ENCODE data around the gene MYH11. TPM values are rescaled to one million over a fixed set of nuclear protein-coding genes. Genes with fewer than 3 reads are reported as not detected.

The MYH11 gene
- polyA plus RNA-seq, 1 donor (not counting 4 experiments of a cell fraction or from before 2014, with no cell fraction given), result not detected

DNA sequence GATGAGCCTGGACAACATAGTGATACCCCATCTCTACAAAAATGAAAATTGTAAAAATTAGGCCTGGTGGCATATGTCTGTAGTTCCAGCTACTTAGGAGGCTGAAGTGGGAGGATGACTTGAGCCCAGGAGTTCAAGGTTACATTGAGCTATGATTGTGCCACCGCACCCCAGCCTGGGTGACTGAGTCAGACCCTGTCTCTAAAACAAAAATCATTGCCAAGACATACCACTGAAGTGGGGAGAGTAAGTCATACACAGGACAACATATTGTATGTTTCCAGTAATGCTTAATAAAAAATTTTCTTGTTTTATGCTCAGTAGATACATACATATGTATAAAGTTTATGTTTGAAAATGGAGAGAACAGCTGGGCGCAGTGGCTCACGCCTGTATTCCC is 167.5 kb downstream of the MYH11 start:
- no peak overlapping the region for H3K27ac ChIP-seq (ENCODE audit: control insufficient read depth, insufficient read depth, low read length)
- no peak for DNase-seq (ENCODE audit: low read depth, low spot score)
- dilution Hi-C loops (cut with MboI; ENCODE audit: extremely low pct_ligation_motif_present, low sequenced_read_pairs), result no loop called here
- FAIRE-seq, result no peak
- H3K4me3 ChIP-seq (ENCODE audit: control insufficient read depth in 2 of 3, extremely low read depth in 1 of 3, insufficient read depth in 2 of 3, low read depth in 1 of 3, low read length in 3 of 3), result no peak overlapping the region
- H3K4me2 ChIP-seq (ENCODE audit: control insufficient read depth, extremely low read depth, insufficient read depth, low read depth, low read length), result no peak overlapping the region
- H3K4me1 ChIP-seq (ENCODE audit: control insufficient read depth, extremely low read depth, insufficient read depth, low read length), result no peaks in the 10 kb centered on the region
- H3K9me1 ChIP-seq (ENCODE audit: control insufficient read depth, extremely low read depth, insufficient read depth, low read length), result no peaks in the 10 kb centered on the region
- H3K9me3 ChIP-seq (ENCODE audit: control insufficient read depth, low read depth, low read length), result no peaks in the 10 kb centered on the region
- no peak overlapping the region for H2AFZ ChIP-seq (ENCODE audit: control insufficient read depth, low read length)
- H3K27me3 ChIP-seq (ENCODE audit: control insufficient read depth, extremely low read depth, insufficient read depth, low read length), result no peaks in the 10 kb centered on the region
- peaks cover 45 to 56% of the 10 kb centered on the region in 2 experiments for H3K36me3 ChIP-seq (ENCODE audit: control insufficient read depth in 2 of 2, extremely low read depth in 1 of 2, insufficient read depth in 2 of 2, low read length in 2 of 2)
- peaks cover 12% of the 10 kb centered on the region for H3K79me2 ChIP-seq (ENCODE audit: control insufficient read depth, insufficient read depth, low read length)
- no peak overlapping the region for H3K9ac ChIP-seq (ENCODE audit: control insufficient read depth, extremely low read depth, insufficient read depth, low read length)
- no peaks in the 10 kb centered on the region for H4K20me1 ChIP-seq (ENCODE audit: control insufficient read depth, extremely low read depth, insufficient read depth, low read length)
- no peak for TF ChIP-seq EZH2 (IDR thresholded peaks at IDR 0.05; ENCODE audit: low read length)
- TF ChIP-seq, protein P1, sequence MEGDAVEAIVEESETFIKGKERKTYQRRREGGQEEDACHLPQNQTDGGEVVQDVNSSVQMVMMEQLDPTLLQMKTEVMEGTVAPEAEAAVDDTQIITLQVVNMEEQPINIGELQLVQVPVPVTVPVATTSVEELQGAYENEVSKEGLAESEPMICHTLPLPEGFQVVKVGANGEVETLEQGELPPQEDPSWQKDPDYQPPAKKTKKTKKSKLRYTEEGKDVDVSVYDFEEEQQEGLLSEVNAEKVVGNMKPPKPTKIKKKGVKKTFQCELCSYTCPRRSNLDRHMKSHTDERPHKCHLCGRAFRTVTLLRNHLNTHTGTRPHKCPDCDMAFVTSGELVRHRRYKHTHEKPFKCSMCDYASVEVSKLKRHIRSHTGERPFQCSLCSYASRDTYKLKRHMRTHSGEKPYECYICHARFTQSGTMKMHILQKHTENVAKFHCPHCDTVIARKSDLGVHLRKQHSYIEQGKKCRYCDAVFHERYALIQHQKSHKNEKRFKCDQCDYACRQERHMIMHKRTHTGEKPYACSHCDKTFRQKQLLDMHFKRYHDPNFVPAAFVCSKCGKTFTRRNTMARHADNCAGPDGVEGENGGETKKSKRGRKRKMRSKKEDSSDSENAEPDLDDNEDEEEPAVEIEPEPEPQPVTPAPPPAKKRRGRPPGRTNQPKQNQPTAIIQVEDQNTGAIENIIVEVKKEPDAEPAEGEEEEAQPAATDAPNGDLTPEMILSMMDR (optimal IDR thresholded peaks at IDR 0.05 in 1 of 3, IDR thresholded peaks at IDR 0.05 in 1 of 3, conservative IDR thresholded peaks at IDR 0.05 in 1 of 3; ENCODE audit: extremely low read depth in 1 of 3, insufficient read depth in 2 of 3, low read length in 3 of 3), result no peak

DNA sequence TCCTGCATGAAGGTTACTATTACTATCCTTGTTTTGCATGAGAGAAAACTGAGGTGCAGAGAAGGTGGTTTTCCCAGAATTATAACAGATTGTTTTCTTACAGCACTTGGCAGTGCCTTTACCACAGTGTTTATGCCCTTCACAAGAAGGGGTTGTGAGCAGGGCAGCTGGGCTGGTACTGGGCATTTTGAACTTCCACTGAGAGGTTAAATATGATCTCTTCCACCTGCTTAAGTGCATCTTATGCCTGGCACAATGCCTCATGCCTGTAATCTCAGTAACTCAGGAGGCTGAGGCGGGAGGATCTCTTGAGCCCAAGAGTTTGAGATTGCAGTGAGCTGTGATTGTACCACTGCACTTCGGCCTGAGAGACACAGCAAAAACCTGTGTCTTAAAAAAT is 170.5 kb downstream of the MYH11 start:
- no peaks in the 10 kb centered on the region for H3K27me3 ChIP-seq (ENCODE audit: control insufficient read depth, extremely low read depth, insufficient read depth, low read length)
- no peaks in the 10 kb centered on the region for H4K20me1 ChIP-seq (ENCODE audit: control insufficient read depth, extremely low read depth, insufficient read depth, low read length)
- H3K4me2 ChIP-seq (ENCODE audit: control insufficient read depth, extremely low read depth, insufficient read depth, low read depth, low read length), result no peak overlapping the region
- H3K27ac ChIP-seq (ENCODE audit: control insufficient read depth, insufficient read depth, low read length), result no peak overlapping the region
- no peak overlapping the region for H3K9ac ChIP-seq (ENCODE audit: control insufficient read depth, extremely low read depth, insufficient read depth, low read length)
- no peak overlapping the region for H3K4me3 ChIP-seq (ENCODE audit: control insufficient read depth in 2 of 3, extremely low read depth in 1 of 3, insufficient read depth in 2 of 3, low read depth in 1 of 3, low read length in 3 of 3)
- dilution Hi-C loops (cut with MboI; ENCODE audit: extremely low pct_ligation_motif_present, low sequenced_read_pairs), result no loop called here
- TF ChIP-seq, protein P1 (optimal IDR thresholded peaks at IDR 0.05 in 1 of 3, IDR thresholded peaks at IDR 0.05 in 1 of 3, conservative IDR thresholded peaks at IDR 0.05 in 1 of 3; ENCODE audit: extremely low read depth in 1 of 3, insufficient read depth in 2 of 3, low read length in 3 of 3), result no peak
- TF ChIP-seq EZH2 (IDR thresholded peaks at IDR 0.05; ENCODE audit: low read length), result no peak
- no peak for FAIRE-seq
- DNase-seq (ENCODE audit: low read depth, low spot score), result no peak
- H3K36me3 ChIP-seq (ENCODE audit: control insufficient read depth in 2 of 2, extremely low read depth in 1 of 2, insufficient read depth in 2 of 2, low read length in 2 of 2), result peaks cover 32 to 51% of the 10 kb centered on the region in 2 experiments
- H3K4me1 ChIP-seq (ENCODE audit: control insufficient read depth, extremely low read depth, insufficient read depth, low read length), result peaks cover 6% of the 10 kb centered on the region
- H3K9me1 ChIP-seq (ENCODE audit: control insufficient read depth, extremely low read depth, insufficient read depth, low read length), result no peaks in the 10 kb centered on the region
- H3K9me3 ChIP-seq (ENCODE audit: control insufficient read depth, low read depth, low read length), result no peaks in the 10 kb centered on the region
- H2AFZ ChIP-seq (ENCODE audit: control insufficient read depth, low read length), result no peak overlapping the region
- peaks cover 18% of the 10 kb centered on the region for H3K79me2 ChIP-seq (ENCODE audit: control insufficient read depth, insufficient read depth, low read length)
